A549 (cell line): ENCODE data around the gene MB21D2. TPM values are rescaled to one million over a fixed set of nuclear protein-coding genes. Genes with fewer than 3 reads are reported as not detected.

Experiments
- ATAC-seq, 2 experiments: fragments of 200-7000 bp in 1 of 2; fragments of >200 bp in 1 of 2; cut with Nextera tagmentation in 1 of 2; cut with Tn5 transposase in 1 of 2; 3 replicates each; pipeline versions ENCODE4 v1.8.0 to v1.9.1; 2018 to 2020; ENCODE audit warnings: mild to moderate bottlenecking in 1 of 2, moderate library complexity in 1 of 2
- CTCF ChIA-PET: fragments of 300-600 bp; sonication (Branson Sonifier 250); formaldehyde crosslinking; extraction: SDS; loops from one replicate; lab custom pipeline; 2021; ENCODE audit warnings: antibody characterized with exemption, inconsistent platforms; lab: Yijun Ruan, JAX
- POLR2A ChIA-PET: fragments of 350-600 bp; formaldehyde crosslinking; extraction: SDS; loops from one replicate; lab custom pipeline; 2021; ENCODE audit warnings: antibody characterized with exemption, inconsistent platforms; lab: Yijun Ruan, JAX
- DNase-seq, 2 experiments: peaks; one replicate each; pipeline versions ENCODE4 v3.0.0 to v3.0.0-alpha.2; 2011 to 2016; ENCODE audit warnings: low read depth in 1 of 2, low spot score in 1 of 2
- FAIRE-seq: peaks from 2 replicates; lab custom pipeline; 2011; peaks lifted over from hg19 to GRCh38; lab: Jason Lieb, UNC
- H3K27ac ChIP-seq, 2 experiments: fragments of >200 bp; sonication (Bioruptor Twin); formaldehyde crosslinking; 3 replicates each; pipeline ENCODE4 v1.5.1; 2016 to 2017
- H3K4me1 ChIP-seq: fragments of >200 bp; sonication (Bioruptor Twin); formaldehyde crosslinking; 3 replicates; pipeline ENCODE4 v1.6.1; 2016
- H3K4me2 ChIP-seq: fragments of >200 bp; sonication (Bioruptor Twin); formaldehyde crosslinking; 3 replicates; pipeline ENCODE4 v1.6.1; 2016
- H3K4me3 ChIP-seq: fragments of >200 bp; sonication (Bioruptor Twin); formaldehyde crosslinking; 3 replicates; pipeline ENCODE4 v1.5.1; 2016
- H3K9me3 ChIP-seq: fragments of >200 bp; sonication (Bioruptor Twin); formaldehyde crosslinking; 3 replicates; pipeline ENCODE4 v1.6.1; 2016
- CBX2 ChIP-seq: fragments of 200-600 bp; sonication (generic); IDR thresholded peaks from 2 replicates; pipeline ENCODE4 v1.6.1; 2016; ENCODE audit warnings: low read depth, mild to moderate bottlenecking, borderline replicate concordance
- CEBPB ChIP-seq, 2 experiments: fragments of >200 bp in 1 of 2; sonication (Bioruptor Twin) in 1 of 2; formaldehyde crosslinking in 1 of 2; IDR thresholded peaks; 2 replicates each; pipeline ENCODE4 v1.6.1; 2012 to 2016
- EHF ChIP-seq: fragments of 250-450 bp; sonication (Bioruptor Pico); IDR thresholded peaks from 2 replicates; pipeline ENCODE4 v1.5.0; 2020; ENCODE audit warnings: mild to moderate bottlenecking
- EP300 ChIP-seq, 2 experiments: fragments of >200 bp; sonication (Bioruptor Twin); formaldehyde crosslinking; IDR thresholded peaks; 2 replicates in 1 of 2; 3 replicates in 1 of 2; pipeline ENCODE4 v1.6.1; 2016 to 2017
- FOSB ChIP-seq: fragments of 250-450 bp; sonication (Bioruptor Pico); IDR thresholded peaks from 2 replicates; pipeline ENCODE4 v1.5.0; 2020; ENCODE audit warnings: mild to moderate bottlenecking, moderate library complexity
- FOXS1 ChIP-seq: fragments of 250-450 bp; sonication (Bioruptor Pico); IDR thresholded peaks from 2 replicates; pipeline ENCODE4 v1.5.0; 2020; ENCODE audit warnings: mild to moderate bottlenecking, moderate library complexity
- HOXA7 ChIP-seq: fragments of 250-450 bp; sonication (Bioruptor Pico); IDR thresholded peaks from 2 replicates; pipeline ENCODE4 v1.5.0; 2020; ENCODE audit warnings: mild to moderate bottlenecking, moderate library complexity
- HOXB5 ChIP-seq: fragments of 250-450 bp; sonication (Bioruptor Pico); IDR thresholded peaks from 2 replicates; pipeline ENCODE4 v1.5.0; 2020; ENCODE audit warnings: mild to moderate bottlenecking, moderate library complexity
- KDM1A ChIP-seq: fragments of 200-600 bp; sonication (generic); IDR thresholded peaks from 2 replicates; pipeline ENCODE4 v1.6.1; 2016; ENCODE audit warnings: low read depth, mild to moderate bottlenecking
- MYC ChIP-seq: IDR thresholded peaks from 2 replicates; pipeline ENCODE4 v1.6.1; 2012; ENCODE audit warnings: mild to moderate bottlenecking, inconsistent platforms, low read length, improper control_type of control experiment, borderline replicate concordance
- NFE2L2 ChIP-seq: fragments of 150-350 bp; conservative IDR thresholded peaks from 2 replicates; pipeline ENCODE4 v1.6.1; 2014; ENCODE audit warnings: low read length
- RAD21 ChIP-seq, 2 experiments: fragments of >200 bp in 1 of 2; sonication (Bioruptor Twin) in 1 of 2; formaldehyde crosslinking in 1 of 2; IDR thresholded peaks in 1 of 2; conservative IDR thresholded peaks in 1 of 2; 2 replicates in 1 of 2; 3 replicates in 1 of 2; pipeline ENCODE4 v1.6.1; 2012 to 2018; ENCODE audit warnings: inconsistent platforms in 1 of 2
- SREBF2 ChIP-seq: fragments of 450-650 bp; IDR thresholded peaks from 2 replicates; pipeline ENCODE4 v1.6.1; 2014; ENCODE audit warnings: mild to moderate bottlenecking, moderate library complexity
- ZNF302 ChIP-seq: fragments of 250-450 bp; sonication (Bioruptor Pico); IDR thresholded peaks from 2 replicates; pipeline ENCODE4 v1.9.0; 2021; ENCODE audit warnings: inconsistent platforms, mild to moderate bottlenecking, moderate library complexity
- WGBS: methylation state at CpG from one replicate; pipeline ENCODE4 v1.1.6; 2017; ENCODE audit errors: missing lambda C conversion rate; 5-methylcytosine and 5-hydroxymethylcytosine counted together
- polyA plus RNA-seq, 4 experiments: library from polyadenylated mRNA; depleted of rRNA in 3 of 4; stranded (reverse); fragments of >200 nt; fragmentation: RNase III in 1 of 4; extraction: RNeasy Plus Mini Kit Qiagen cat#74134 plus additional on column Dnase treatment in 1 of 4; gene quantifications; 2 replicates in 3 of 4; 3 replicates in 1 of 4; pipeline ENCODE4 v1.2.3, GENCODE V29; 2011 to 2017
- TF ChIP-seq, protein P1 (sequence below): fragments of 250-450 bp; sonication (Bioruptor Pico); IDR thresholded peaks from 2 replicates; pipeline ENCODE4 v1.5.0; 2021; ENCODE audit warnings: mild to moderate bottlenecking, moderate library complexity, borderline replicate concordance
- TF ChIP-seq, protein P2 (sequence below): fragments of 200-600 bp; sonication (generic); IDR thresholded peaks from 2 replicates; pipeline ENCODE4 v1.6.1; 2016; ENCODE audit warnings: antibody characterized with exemption, mild to moderate bottlenecking, moderate library complexity
- TF ChIP-seq, protein P3 (sequence below): IDR thresholded peaks from 2 replicates; pipeline ENCODE4 v1.6.1; 2012
- TF ChIP-seq, protein P4 (sequence below): fragments of 450-650 bp; IDR thresholded peaks from 2 replicates; pipeline ENCODE4 v1.6.1; 2014; ENCODE audit warnings: antibody characterized with exemption

The MB21D2 gene
- polyA plus RNA-seq, 2 of the 4 experiments (the other 2 are of a cell fraction): 4.8 to 7.5 TPM

DNA sequence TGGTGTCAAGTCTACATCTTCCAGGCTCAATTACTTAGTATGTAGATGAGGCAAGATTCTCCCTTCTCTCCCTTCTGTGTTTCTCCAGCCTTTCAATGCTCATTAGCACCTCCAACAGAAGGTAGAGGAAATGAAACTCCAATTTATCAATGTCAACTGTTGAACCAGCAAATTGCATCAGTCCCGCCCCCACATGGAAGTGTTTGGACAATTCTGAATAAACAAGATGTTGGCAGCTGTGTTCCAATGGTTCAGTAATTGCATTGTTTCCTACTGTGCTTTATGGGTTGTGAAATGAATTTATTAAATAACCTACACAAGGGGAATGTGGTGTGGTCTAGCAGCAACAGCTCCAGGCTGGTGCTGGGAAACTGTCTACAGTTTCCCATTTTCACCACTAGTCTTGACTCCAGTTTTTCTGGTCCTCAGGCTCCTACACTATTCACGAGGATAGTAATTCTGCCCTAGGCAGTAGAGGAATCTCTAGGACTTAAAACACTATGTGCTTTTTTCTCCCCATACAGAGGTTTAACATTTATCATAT lies 91.9 kb downstream of the MB21D2 start:
- no peak for TF ChIP-seq RAD21 (conservative IDR thresholded peaks at IDR 0.05 in 1 of 2, IDR thresholded peaks at IDR 0.05 in 1 of 2)
- TF ChIP-seq CEBPB (IDR thresholded peaks at IDR 0.05): peak in 1 of 2 experiments; percentile 30; a peak in 1 of 4 replicates
- TF ChIP-seq HOXB5 (CRISPR knock-in tag): peak; percentile 77; the same call in 1 of the 2 replicates
- no peak for TF ChIP-seq ZNF302 (CRISPR knock-in tag)
- WGBS: 73% methylated on average over 2 of the region's 2 CpGs
- peaks cover 23% of the 10 kb centered on the region; the same call in 2 of the 3 replicates for H3K4me1 ChIP-seq
- no peak overlapping the region; a peak in 1 of 6 replicates for H3K27ac ChIP-seq
- ChIA-PET CTCF (interaction anchor here (1.2 kb wide), 1 partner anchor 9 kb away, joined by 3 read pairs; no protein-coding TSS in a partner anchor), POLR2A (no interaction called here)
- no peak overlapping the region for H3K4me3 ChIP-seq
- H3K4me2 ChIP-seq: peak overlapping the region; percentile 10; the same call in 2 of the 3 replicates
- DNase-seq (peak in 1 of 2 experiments; percentile 40), ATAC-seq (peak; percentile 39 to 74; a peak in 3 of 6 replicates), FAIRE-seq (no peak)
- H3K9me3 ChIP-seq: no peaks in the 10 kb centered on the region

DNA sequence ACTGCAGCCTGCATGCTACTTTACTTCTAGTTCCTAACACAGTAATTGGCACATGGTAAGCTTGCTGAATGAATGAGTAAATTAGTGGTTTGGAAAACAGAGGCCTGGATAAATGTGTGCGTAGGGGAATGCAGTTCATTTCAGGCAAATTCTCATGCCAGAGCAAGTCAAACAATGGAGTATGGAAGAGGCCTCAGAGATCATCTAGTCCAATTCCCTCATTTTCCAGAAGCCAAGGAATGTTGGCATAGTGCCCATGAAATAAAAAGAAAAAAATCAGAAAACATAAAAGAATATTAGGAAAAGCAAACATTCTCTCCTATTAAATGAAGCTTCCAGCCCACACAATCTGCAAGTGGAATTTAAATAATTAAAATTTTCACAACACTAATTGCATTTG lies 92.4 kb downstream of the MB21D2 start:
- TF ChIP-seq FOSB (CRISPR knock-in tag): no peak
- TF ChIP-seq, protein P1, sequence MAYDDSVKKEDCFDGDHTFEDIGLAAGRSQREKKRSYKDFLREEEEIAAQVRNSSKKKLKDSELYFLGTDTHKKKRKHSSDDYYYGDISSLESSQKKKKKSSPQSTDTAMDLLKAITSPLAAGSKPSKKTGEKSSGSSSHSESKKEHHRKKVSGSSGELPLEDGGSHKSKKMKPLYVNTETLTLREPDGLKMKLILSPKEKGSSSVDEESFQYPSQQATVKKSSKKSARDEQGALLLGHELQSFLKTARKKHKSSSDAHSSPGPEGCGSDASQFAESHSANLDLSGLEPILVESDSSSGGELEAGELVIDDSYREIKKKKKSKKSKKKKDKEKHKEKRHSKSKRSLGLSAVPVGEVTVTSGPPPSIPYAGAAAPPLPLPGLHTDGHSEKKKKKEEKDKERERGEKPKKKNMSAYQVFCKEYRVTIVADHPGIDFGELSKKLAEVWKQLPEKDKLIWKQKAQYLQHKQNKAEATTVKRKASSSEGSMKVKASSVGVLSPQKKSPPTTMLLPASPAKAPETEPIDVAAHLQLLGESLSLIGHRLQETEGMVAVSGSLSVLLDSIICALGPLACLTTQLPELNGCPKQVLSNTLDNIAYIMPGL: no peak
- TF ChIP-seq EHF (CRISPR knock-in tag): no peak
- TF ChIP-seq EP300 (IDR thresholded peaks at IDR 0.05): no peak
- TF ChIP-seq CBX2: no peak
- TF ChIP-seq, protein P2, sequence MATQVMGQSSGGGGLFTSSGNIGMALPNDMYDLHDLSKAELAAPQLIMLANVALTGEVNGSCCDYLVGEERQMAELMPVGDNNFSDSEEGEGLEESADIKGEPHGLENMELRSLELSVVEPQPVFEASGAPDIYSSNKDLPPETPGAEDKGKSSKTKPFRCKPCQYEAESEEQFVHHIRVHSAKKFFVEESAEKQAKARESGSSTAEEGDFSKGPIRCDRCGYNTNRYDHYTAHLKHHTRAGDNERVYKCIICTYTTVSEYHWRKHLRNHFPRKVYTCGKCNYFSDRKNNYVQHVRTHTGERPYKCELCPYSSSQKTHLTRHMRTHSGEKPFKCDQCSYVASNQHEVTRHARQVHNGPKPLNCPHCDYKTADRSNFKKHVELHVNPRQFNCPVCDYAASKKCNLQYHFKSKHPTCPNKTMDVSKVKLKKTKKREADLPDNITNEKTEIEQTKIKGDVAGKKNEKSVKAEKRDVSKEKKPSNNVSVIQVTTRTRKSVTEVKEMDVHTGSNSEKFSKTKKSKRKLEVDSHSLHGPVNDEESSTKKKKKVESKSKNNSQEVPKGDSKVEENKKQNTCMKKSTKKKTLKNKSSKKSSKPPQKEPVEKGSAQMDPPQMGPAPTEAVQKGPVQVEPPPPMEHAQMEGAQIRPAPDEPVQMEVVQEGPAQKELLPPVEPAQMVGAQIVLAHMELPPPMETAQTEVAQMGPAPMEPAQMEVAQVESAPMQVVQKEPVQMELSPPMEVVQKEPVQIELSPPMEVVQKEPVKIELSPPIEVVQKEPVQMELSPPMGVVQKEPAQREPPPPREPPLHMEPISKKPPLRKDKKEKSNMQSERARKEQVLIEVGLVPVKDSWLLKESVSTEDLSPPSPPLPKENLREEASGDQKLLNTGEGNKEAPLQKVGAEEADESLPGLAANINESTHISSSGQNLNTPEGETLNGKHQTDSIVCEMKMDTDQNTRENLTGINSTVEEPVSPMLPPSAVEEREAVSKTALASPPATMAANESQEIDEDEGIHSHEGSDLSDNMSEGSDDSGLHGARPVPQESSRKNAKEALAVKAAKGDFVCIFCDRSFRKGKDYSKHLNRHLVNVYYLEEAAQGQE: no peak
- TF ChIP-seq, protein P3, sequence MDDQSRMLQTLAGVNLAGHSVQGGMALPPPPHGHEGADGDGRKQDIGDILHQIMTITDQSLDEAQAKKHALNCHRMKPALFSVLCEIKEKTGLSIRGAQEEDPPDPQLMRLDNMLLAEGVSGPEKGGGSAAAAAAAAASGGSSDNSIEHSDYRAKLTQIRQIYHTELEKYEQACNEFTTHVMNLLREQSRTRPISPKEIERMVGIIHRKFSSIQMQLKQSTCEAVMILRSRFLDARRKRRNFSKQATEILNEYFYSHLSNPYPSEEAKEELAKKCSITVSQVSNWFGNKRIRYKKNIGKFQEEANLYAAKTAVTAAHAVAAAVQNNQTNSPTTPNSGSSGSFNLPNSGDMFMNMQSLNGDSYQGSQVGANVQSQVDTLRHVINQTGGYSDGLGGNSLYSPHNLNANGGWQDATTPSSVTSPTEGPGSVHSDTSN: no peak
- TF ChIP-seq KDM1A: no peak
- no peak for TF ChIP-seq SREBF2
- no peak for TF ChIP-seq ZNF302 (CRISPR knock-in tag)
- no peak for TF ChIP-seq MYC
- TF ChIP-seq FOXS1 (CRISPR knock-in tag): no peak
- TF ChIP-seq, protein P4, sequence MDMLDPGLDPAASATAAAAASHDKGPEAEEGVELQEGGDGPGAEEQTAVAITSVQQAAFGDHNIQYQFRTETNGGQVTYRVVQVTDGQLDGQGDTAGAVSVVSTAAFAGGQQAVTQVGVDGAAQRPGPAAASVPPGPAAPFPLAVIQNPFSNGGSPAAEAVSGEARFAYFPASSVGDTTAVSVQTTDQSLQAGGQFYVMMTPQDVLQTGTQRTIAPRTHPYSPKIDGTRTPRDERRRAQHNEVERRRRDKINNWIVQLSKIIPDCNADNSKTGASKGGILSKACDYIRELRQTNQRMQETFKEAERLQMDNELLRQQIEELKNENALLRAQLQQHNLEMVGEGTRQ: no peak
- no peak for TF ChIP-seq NFE2L2
- TF ChIP-seq HOXA7 (CRISPR knock-in tag): no peak
- CTCF ChIA-PET: interaction anchor here (1.2 to 2.4 kb wide), 2 partner anchors 9 to 216 kb away, joined by 3 to 8 read pairs; no protein-coding TSS in a partner anchor
- Histone ChIP-seq H3K4me2 (peak overlapping the region; percentile 10; the same call in 2 of the 3 replicates), H3K4me3 (no peak overlapping the region), H3K4me1 (peaks cover 27% of the 10 kb centered on the region; the same call in 2 of the 3 replicates), H3K27ac (no peak overlapping the region; a peak in 1 of 6 replicates), H3K9me3 (no peaks in the 10 kb centered on the region)
- FAIRE-seq: no peak
- POLR2A ChIA-PET: no interaction called here
- DNase-seq: no peak
- ATAC-seq: no peak
- WGBS: 85% methylated on average over 1 of the region's 1 CpG
